Body of pancreas (tissue), 4 donors: ENCODE results near the gene MYO18B.

Experiments used
- POLR2A ChIP-seq, 3 donors: fragments of 450-650 bp; IDR thresholded peaks; one replicate each; pipeline ENCODE4 v1.6.1; 2016; ENCODE audit warnings: antibody characterized with exemption in 3 of 3, mild to moderate bottlenecking in 2 of 3
- TF ChIP-seq, protein P1 (sequence below), 7 experiments: fragments of 450-650 bp in 4 of 7; fragments of 200-600 bp in 3 of 7; sonication (generic) in 3 of 7; IDR thresholded peaks; one replicate each; pipeline ENCODE4 v1.5.1; 2016 to 2019; ENCODE audit warnings: antibody characterized with exemption in 7 of 7

DNA sequence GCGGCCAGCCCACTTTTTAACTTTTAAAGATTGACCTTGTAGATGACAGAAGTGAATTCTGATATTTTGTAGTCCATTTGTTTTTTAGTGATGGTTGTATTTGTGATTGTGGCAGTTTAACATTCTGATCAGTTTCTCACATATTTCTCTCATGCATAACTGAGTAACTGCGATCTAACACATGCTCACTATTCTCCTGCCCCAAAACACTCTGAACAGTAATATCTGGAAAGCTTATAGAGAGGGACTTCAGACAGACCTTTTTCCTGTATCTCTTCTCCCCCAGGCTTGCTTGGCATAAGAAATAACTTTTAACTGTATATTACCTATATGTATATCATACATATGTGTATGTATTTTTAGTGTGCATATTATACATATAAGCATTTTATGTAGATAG is 37.3 kb upstream of the MYO18B start:
- TF ChIP-seq, protein P1, sequence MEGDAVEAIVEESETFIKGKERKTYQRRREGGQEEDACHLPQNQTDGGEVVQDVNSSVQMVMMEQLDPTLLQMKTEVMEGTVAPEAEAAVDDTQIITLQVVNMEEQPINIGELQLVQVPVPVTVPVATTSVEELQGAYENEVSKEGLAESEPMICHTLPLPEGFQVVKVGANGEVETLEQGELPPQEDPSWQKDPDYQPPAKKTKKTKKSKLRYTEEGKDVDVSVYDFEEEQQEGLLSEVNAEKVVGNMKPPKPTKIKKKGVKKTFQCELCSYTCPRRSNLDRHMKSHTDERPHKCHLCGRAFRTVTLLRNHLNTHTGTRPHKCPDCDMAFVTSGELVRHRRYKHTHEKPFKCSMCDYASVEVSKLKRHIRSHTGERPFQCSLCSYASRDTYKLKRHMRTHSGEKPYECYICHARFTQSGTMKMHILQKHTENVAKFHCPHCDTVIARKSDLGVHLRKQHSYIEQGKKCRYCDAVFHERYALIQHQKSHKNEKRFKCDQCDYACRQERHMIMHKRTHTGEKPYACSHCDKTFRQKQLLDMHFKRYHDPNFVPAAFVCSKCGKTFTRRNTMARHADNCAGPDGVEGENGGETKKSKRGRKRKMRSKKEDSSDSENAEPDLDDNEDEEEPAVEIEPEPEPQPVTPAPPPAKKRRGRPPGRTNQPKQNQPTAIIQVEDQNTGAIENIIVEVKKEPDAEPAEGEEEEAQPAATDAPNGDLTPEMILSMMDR (IDR thresholded peaks at IDR 0.05): no peak
- no peak for TF ChIP-seq POLR2A (IDR thresholded peaks at IDR 0.05)
